GM19468 (cell line): ENCODE measurements around the gene AOPEP.

ENCODE experiments used
- ATAC-seq: cut with Tn5 transposase; IDR thresholded peaks from one replicate; pipeline ENCODE4 v1.9.1; 2021; ENCODE audit warnings: mild to moderate bottlenecking, moderate library complexity, moderate number of reproducible peaks; ENCODE audit not compliant: unreplicated experiment; ENCODE audit errors: extremely low read depth

AOPEP gene

GRCh38 chr9:94808926-94809700 lies 82.6 kb downstream of the AOPEP start:
- ATAC-seq = no peak

GRCh38 chr9:94809778-94810177 lies 83.3 kb downstream of the AOPEP start:
- no peak for ATAC-seq

GRCh38 chr9:94811074-94811473 lies 84.6 kb downstream of the AOPEP start:
- ATAC-seq = no peak

GRCh38 chr9:94812343-94812742 lies 85.8 kb downstream of the AOPEP start:
- ATAC-seq = no peak

- ATAC-seq = no peak
Measured at GRCh38 chr9:94813379-94813778, 86.9 kb downstream of the AOPEP start.

- no peak for ATAC-seq
Measured at GRCh38 chr9:94817291-94818177, 91.0 kb downstream of the AOPEP start.

GRCh38 chr9:94818178-94818541 lies 91.7 kb downstream of the AOPEP start:
- no peak for ATAC-seq

GRCh38 chr9:94819161-94819687 lies 92.7 kb downstream of the AOPEP start:
- no peak for ATAC-seq

- ATAC-seq = no peak
Measured at GRCh38 chr9:94821098-94821887, 94.8 kb downstream of the AOPEP start.

GRCh38 chr9:94822273-94822672 lies 95.8 kb downstream of the AOPEP start:
- ATAC-seq = no peak

GRCh38 chr9:94823710-94824109 lies 97.2 kb downstream of the AOPEP start:
- ATAC-seq = no peak

- no peak for ATAC-seq
Measured at GRCh38 chr9:94824411-94824810, 97.9 kb downstream of the AOPEP start.

- no peak for ATAC-seq
Measured at GRCh38 chr9:94824913-94825610, 98.6 kb downstream of the AOPEP start.

- no peak for ATAC-seq
Measured at GRCh38 chr9:94825611-94825958, 99.1 kb downstream of the AOPEP start.

GRCh38 chr9:94826044-94826443 lies 99.5 kb downstream of the AOPEP start:
- ATAC-seq = no peak

GRCh38 chr9:94826644-94827410 lies 100.3 kb downstream of the AOPEP start:
- no peak for ATAC-seq

- ATAC-seq = no peak
Measured at GRCh38 chr9:94827584-94828304, 101.2 kb downstream of the AOPEP start.

GRCh38 chr9:94829380-94830070 lies 103.0 kb downstream of the AOPEP start:
- ATAC-seq = no peak
